ENCODE measurements around the gene DIP2C. TPM values are rescaled to one million over a fixed set of nuclear protein-coding genes. Genes with fewer than 3 reads are reported as not detected.
A peak's percentile ranks its signal among the peaks of the same experiment; 100 is the strongest.
"Not testable (repeated sequence)": the region's sequence is repeated elsewhere in the genome, so short reads cannot be mapped to it uniquely, and the experiment has no call there.

DIP2C gene
- total RNA-seq, 1 donor from 2014 or later = 0.53 TPM

GRCh38 chr10:534047-534566 is 155.4 kb downstream of the DIP2C start:
- Histone ChIP-seq H3K4me3 (ENCODE audit: low read depth, low read length) (no peak overlapping the region), H3K36me3 (ENCODE audit: control insufficient read depth, insufficient read depth, low read length) (no peaks in the 10 kb centered on the region), H3K27me3 (ENCODE audit: control insufficient read depth, insufficient read depth, low read length) (no peaks in the 10 kb centered on the region)
- no peak for TF ChIP-seq CTCF (IDR thresholded peaks at IDR 0.05; ENCODE audit: insufficient read depth, low read length, severe bottlenecking)
- DNase-seq (ENCODE audit: low read depth) (no peak), FAIRE-seq (no peak)

- FAIRE-seq (no peak), DNase-seq (ENCODE audit: low read depth) (no peak)
- no peak for TF ChIP-seq CTCF (IDR thresholded peaks at IDR 0.05; ENCODE audit: insufficient read depth, low read length, severe bottlenecking)
- Histone ChIP-seq H3K4me3 (ENCODE audit: low read depth, low read length) (no peak overlapping the region), H3K36me3 (ENCODE audit: control insufficient read depth, insufficient read depth, low read length) (no peaks in the 10 kb centered on the region), H3K27me3 (ENCODE audit: control insufficient read depth, insufficient read depth, low read length) (no peaks in the 10 kb centered on the region)
Observed at GRCh38 chr10:533611-534010, 155.9 kb downstream of the DIP2C start.

GRCh38 chr10:533186-533585 is 156.3 kb downstream of the DIP2C start:
- Histone ChIP-seq H3K36me3 (ENCODE audit: control insufficient read depth, insufficient read depth, low read length) (no peaks in the 10 kb centered on the region), H3K4me3 (ENCODE audit: low read depth, low read length) (no peak overlapping the region), H3K27me3 (ENCODE audit: control insufficient read depth, insufficient read depth, low read length) (no peaks in the 10 kb centered on the region)
- no peak for TF ChIP-seq CTCF (IDR thresholded peaks at IDR 0.05; ENCODE audit: insufficient read depth, low read length, severe bottlenecking)
- FAIRE-seq = no peak
- DNase-seq (ENCODE audit: low read depth) = no peak

DNA sequence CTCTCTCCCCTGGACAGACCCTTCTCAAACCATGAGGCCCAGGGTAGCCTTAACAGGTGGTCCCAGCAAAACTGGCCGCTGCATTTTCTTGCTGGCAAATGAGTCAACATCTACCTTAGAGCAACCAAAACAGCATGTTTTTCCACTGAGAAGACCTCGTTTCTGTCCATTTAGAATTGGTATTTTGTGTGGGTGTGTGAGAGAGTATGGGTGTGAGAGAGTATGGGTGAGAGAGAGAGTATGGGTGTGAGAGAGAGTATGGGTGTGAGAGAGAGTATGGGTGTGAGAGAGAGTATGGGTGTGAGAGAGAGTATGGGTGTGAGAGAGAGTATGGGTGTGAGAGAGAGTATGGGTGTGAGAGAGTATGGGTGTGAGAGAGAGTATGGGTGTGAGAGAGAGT is 157.1 kb downstream of the DIP2C start:
- DNase-seq (ENCODE audit: low read depth); H3K4me3 ChIP-seq (ENCODE audit: low read depth, low read length); H3K36me3 ChIP-seq (ENCODE audit: control insufficient read depth, insufficient read depth, low read length); H3K27me3 ChIP-seq (ENCODE audit: control insufficient read depth, insufficient read depth, low read length); FAIRE-seq: not testable (repeated sequence)

- TF ChIP-seq CTCF (IDR thresholded peaks at IDR 0.05; ENCODE audit: insufficient read depth, low read length, severe bottlenecking) = no peak
- no peak for DNase-seq (ENCODE audit: low read depth)
- no peak for FAIRE-seq
Observed at GRCh38 chr10:531541-531940, 157.9 kb downstream of the DIP2C start.

DNA sequence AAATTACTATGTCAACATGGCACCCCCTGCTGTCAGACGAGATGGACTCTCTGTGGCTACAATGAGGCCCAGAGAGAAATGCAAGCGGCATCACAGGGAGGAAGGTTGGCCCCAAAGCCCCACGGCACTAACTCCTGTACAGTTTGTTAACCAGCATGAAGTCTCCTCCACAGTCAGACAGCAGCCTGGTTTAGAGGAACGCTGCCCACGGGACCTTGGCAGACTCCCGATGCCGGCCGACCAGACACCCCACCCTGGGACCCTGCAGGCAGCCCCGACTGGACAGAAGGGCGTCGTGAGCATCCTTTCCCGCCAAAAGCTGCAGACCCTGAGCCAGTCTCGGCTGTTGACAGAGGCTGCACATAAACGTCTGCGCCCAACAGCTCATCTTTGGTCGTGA is 158.8 kb downstream of the DIP2C start:
- no peaks in the 10 kb centered on the region for H3K36me3 ChIP-seq (ENCODE audit: control insufficient read depth, insufficient read depth, low read length)
- no peak for TF ChIP-seq CTCF (IDR thresholded peaks at IDR 0.05; ENCODE audit: insufficient read depth, low read length, severe bottlenecking)
- no peaks in the 10 kb centered on the region for H3K27me3 ChIP-seq (ENCODE audit: control insufficient read depth, insufficient read depth, low read length)
- DNase-seq (ENCODE audit: low read depth) (no peak), FAIRE-seq (peak; percentile 18)
- H3K4me3 ChIP-seq (ENCODE audit: low read depth, low read length) = no peak overlapping the region

More at GRCh38 chr10:531541-531940, 157.9 kb downstream of the DIP2C start:
- Histone ChIP-seq H3K27me3 (ENCODE audit: control insufficient read depth, insufficient read depth, low read length) (no peaks in the 10 kb centered on the region), H3K4me3 (ENCODE audit: low read depth, low read length) (no peak overlapping the region), H3K36me3 (ENCODE audit: control insufficient read depth, insufficient read depth, low read length) (no peaks in the 10 kb centered on the region)

Data from bronchial epithelial cell (primary cell).